ENCODE results near the gene TMEM80.
A peak's percentile ranks its signal among the peaks of the same experiment; 100 is the strongest.
"Not testable (repeated sequence)": the region's sequence is repeated elsewhere in the genome, so short reads cannot be mapped to it uniquely, and the experiment has no call there.

TMEM80 gene

GRCh38 chr11:727859-728748 is 32.5 kb downstream of the TMEM80 start:
- peaks cover 19% of the 10 kb centered on the region for H3K27me3 ChIP-seq (ENCODE audit: low read depth, low read length)
- peak overlapping the region; percentile 5; the same call in 1 of the 2 replicates for H3K4me2 ChIP-seq (ENCODE audit: low read length)
- no peaks in the 10 kb centered on the region for H3K79me2 ChIP-seq (ENCODE audit: low read length)
- peaks cover 30% of the 10 kb centered on the region for H3K4me1 ChIP-seq (ENCODE audit: low read length)
- no peaks in the 10 kb centered on the region for H3K36me3 ChIP-seq (replicated peaks; ENCODE audit: low read depth, low read length)
- H3K9ac ChIP-seq (ENCODE audit: low read length): no peak overlapping the region
- no peaks in the 10 kb centered on the region for H3K9me3 ChIP-seq (ENCODE audit: insufficient read depth, low read length)
- H4K20me1 ChIP-seq (ENCODE audit: insufficient read depth, low read length): no peaks in the 10 kb centered on the region
- H2AFZ ChIP-seq (ENCODE audit: low read depth, low read length): no peak overlapping the region
- H3K27ac ChIP-seq (ENCODE audit: low read length): no peak overlapping the region
- H3K4me3 ChIP-seq (ENCODE audit: low read length): no peak overlapping the region
- TF ChIP-seq EZH2phosphoT487 (IDR thresholded peaks at IDR 0.05; ENCODE audit: low read depth): no peak
- TF ChIP-seq CTCF (IDR thresholded peaks at IDR 0.05; ENCODE audit: low read depth, low read length): peak; percentile 96

- Histone ChIP-seq H3K36me3 (replicated peaks; ENCODE audit: low read depth, low read length) (no peaks in the 10 kb centered on the region), H3K4me2 (ENCODE audit: low read length) (no peak overlapping the region), H3K9me3 (ENCODE audit: insufficient read depth, low read length) (no peaks in the 10 kb centered on the region), H3K79me2 (ENCODE audit: low read length) (no peaks in the 10 kb centered on the region), H3K4me1 (ENCODE audit: low read length) (peaks cover 28% of the 10 kb centered on the region), H3K27me3 (ENCODE audit: low read depth, low read length) (peaks cover 19% of the 10 kb centered on the region), H4K20me1 (ENCODE audit: insufficient read depth, low read length) (no peaks in the 10 kb centered on the region), H3K9ac (ENCODE audit: low read length) (no peak overlapping the region), H3K27ac (ENCODE audit: low read length) (no peak overlapping the region), H3K4me3 (ENCODE audit: low read length) (no peak overlapping the region), H2AFZ (ENCODE audit: low read depth, low read length) (no peak overlapping the region)
- TF ChIP-seq EZH2phosphoT487 (IDR thresholded peaks at IDR 0.05; ENCODE audit: low read depth): no peak
- TF ChIP-seq CTCF (IDR thresholded peaks at IDR 0.05; ENCODE audit: low read depth, low read length): no peak
Observed at GRCh38 chr11:728901-729491, 33.4 kb downstream of the TMEM80 start.

GRCh38 chr11:729492-730074 is 34.0 kb downstream of the TMEM80 start:
- TF ChIP-seq EZH2phosphoT487 (IDR thresholded peaks at IDR 0.05; ENCODE audit: low read depth): no peak
- no peak for TF ChIP-seq CTCF (IDR thresholded peaks at IDR 0.05; ENCODE audit: low read depth, low read length)
- no peak overlapping the region for H3K4me3 ChIP-seq (ENCODE audit: low read length)
- H3K27me3 ChIP-seq (ENCODE audit: low read depth, low read length): peaks cover 17% of the 10 kb centered on the region
- no peaks in the 10 kb centered on the region for H3K9me3 ChIP-seq (ENCODE audit: insufficient read depth, low read length)
- H2AFZ ChIP-seq (ENCODE audit: low read depth, low read length): no peak overlapping the region
- H3K36me3 ChIP-seq (replicated peaks; ENCODE audit: low read depth, low read length): no peaks in the 10 kb centered on the region
- H3K9ac ChIP-seq (ENCODE audit: low read length): no peak overlapping the region
- H3K4me2 ChIP-seq (ENCODE audit: low read length): no peak overlapping the region
- peaks cover 25% of the 10 kb centered on the region for H3K4me1 ChIP-seq (ENCODE audit: low read length)
- H3K79me2 ChIP-seq (ENCODE audit: low read length): no peaks in the 10 kb centered on the region
- no peaks in the 10 kb centered on the region for H4K20me1 ChIP-seq (ENCODE audit: insufficient read depth, low read length)
- no peak overlapping the region for H3K27ac ChIP-seq (ENCODE audit: low read length)

DNA sequence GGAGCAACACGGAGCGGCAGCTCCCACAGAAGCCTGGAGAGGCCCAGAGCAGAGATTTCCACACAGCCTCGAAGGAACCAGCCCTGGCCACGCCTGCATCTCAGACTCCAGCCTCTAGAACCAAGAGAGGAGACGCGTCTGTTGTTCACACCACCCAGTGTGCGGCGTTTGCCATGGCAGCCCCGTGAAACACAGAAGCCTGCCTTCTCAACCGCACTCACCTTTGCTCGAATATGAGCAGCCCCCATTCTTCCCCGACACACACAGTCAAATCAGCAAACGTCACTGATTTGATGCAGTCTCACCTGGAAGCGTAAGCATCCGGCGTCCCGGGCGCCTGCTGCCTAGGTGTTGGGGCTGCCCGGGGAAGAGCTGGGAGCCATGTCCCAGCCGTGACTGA is 37.5 kb downstream of the TMEM80 start:
- Histone ChIP-seq H3K36me3 (replicated peaks; ENCODE audit: low read depth, low read length) (no peaks in the 10 kb centered on the region), H3K27ac (ENCODE audit: low read length) (no peak overlapping the region), H3K27me3 (ENCODE audit: low read depth, low read length) (peaks cover 14% of the 10 kb centered on the region), H3K4me3 (ENCODE audit: low read length) (no peak overlapping the region), H3K79me2 (ENCODE audit: low read length) (no peaks in the 10 kb centered on the region), H2AFZ (ENCODE audit: low read depth, low read length) (no peak overlapping the region), H3K4me2 (ENCODE audit: low read length) (no peak overlapping the region), H3K9ac (ENCODE audit: low read length) (no peak overlapping the region), H4K20me1 (ENCODE audit: insufficient read depth, low read length) (no peaks in the 10 kb centered on the region), H3K9me3 (ENCODE audit: insufficient read depth, low read length) (no peaks in the 10 kb centered on the region), H3K4me1 (ENCODE audit: low read length) (peaks cover 5% of the 10 kb centered on the region; the same call in 1 of the 2 replicates)
- no peak for TF ChIP-seq EZH2phosphoT487 (IDR thresholded peaks at IDR 0.05; ENCODE audit: low read depth)
- no peak for TF ChIP-seq CTCF (IDR thresholded peaks at IDR 0.05; ENCODE audit: low read depth, low read length)

DNA sequence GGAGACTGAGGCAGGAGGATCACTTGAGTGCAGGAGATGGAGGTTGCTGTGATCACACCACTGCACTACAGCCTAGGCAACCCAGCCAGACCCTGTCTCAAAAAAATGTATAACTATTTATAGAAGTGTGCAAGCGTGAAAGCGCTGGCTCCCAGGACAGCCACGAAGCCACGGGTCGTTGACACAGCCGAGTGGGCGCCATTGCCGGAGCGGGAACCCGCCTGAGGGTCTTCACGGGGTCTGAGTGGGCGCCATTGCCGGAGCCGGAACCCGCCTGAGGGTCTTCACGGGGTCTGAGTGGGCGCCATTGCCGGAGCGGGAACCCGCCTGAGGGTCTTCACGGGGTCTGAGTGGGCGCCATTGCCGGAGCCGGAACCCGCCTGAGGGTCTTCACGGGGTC is 38.9 kb downstream of the TMEM80 start:
- not testable (repeated sequence) for H3K79me2 ChIP-seq (ENCODE audit: low read length); H2AFZ ChIP-seq (ENCODE audit: low read depth, low read length); H3K27ac ChIP-seq (ENCODE audit: low read length); H3K4me1 ChIP-seq (ENCODE audit: low read length); H4K20me1 ChIP-seq (ENCODE audit: insufficient read depth, low read length); H3K36me3 ChIP-seq (replicated peaks; ENCODE audit: low read depth, low read length); H3K4me2 ChIP-seq (ENCODE audit: low read length); H3K9me3 ChIP-seq (ENCODE audit: insufficient read depth, low read length); H3K9ac ChIP-seq (ENCODE audit: low read length); H3K4me3 ChIP-seq (ENCODE audit: low read length)
- H3K27me3 ChIP-seq (ENCODE audit: low read depth, low read length): peaks cover 17% of the 10 kb centered on the region
